ENCODE measurements around the gene CSNK1G2.

CSNK1G2 gene

DNA sequence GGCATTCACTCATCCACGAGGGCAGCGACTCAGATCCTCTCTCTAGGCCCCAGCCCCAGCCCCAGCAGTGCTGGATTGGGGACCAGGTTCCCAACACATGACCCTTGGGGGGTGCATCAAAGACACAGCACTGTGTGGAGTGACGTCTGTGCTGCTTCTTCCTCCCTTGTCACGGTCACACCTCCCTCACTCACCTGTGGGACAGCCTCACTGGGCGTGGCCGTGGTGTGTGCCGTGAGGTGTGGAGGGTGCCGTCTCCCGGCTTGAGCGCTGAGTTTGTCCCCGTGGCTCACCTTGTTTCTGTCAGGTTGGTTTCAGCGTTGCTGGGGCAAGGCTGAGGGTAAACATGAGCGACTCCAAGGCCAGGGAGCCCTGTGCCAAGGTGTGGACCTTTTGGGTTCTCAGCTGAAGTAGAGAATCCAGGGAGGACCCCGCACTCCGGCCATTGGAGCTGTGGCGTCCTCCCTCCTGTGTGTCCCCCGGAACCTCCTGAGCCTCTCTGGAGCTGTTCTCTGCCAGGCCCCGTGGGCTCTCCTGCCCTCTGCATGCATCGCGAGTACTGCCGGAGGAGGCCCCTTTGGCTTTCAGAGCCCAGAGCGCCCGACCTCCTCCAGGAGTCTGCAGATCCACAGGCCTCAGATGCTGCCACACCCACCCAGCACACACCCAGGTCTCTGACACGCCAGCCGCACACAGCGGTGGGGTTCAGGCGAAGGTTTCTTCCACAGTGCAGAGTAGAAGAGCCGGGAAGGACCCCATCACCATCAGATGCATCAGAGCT is 33.6 kb downstream of the CSNK1G2 start:
- Histone ChIP-seq H3K4me1 (ENCODE audit: insufficient read depth, low read length) (no peaks in the 10 kb centered on the region), H3K9ac (ENCODE audit: low read depth, low read length) (no peak overlapping the region), H3K27me3 (ENCODE audit: insufficient read depth, low read length) (no peaks in the 10 kb centered on the region), H3K9me3 (ENCODE audit: insufficient read depth, low read depth, low read length) (no peaks in the 10 kb centered on the region), H3K36me3 (ENCODE audit: insufficient read depth, low read depth, low read length) (peaks cover 27% of the 10 kb centered on the region), H3K4me3 (ENCODE audit: low read length) (no peak overlapping the region), H3K27ac (ENCODE audit: low read length) (no peak overlapping the region)

DNA sequence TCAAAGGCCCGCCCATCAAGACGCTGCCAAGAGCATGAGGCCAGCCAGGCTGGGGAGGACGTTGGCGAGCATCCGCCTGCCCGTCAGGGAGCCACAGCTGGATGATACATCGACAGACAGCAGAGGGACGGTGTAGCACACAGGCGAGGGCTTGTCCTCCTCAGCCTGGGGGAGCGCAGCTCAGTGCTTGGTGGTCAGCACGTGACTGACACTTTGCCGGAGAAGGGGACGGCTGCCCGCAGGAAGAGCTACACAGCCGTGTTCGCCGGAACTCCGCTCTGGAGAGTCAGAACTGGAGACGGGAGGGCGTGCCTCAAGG is 34.1 kb downstream of the CSNK1G2 start:
- peaks cover 32% of the 10 kb centered on the region for H3K36me3 ChIP-seq (ENCODE audit: insufficient read depth, low read depth, low read length)
- H3K4me3 ChIP-seq (ENCODE audit: low read length), result no peak overlapping the region
- H3K9ac ChIP-seq (ENCODE audit: low read depth, low read length), result no peak overlapping the region
- no peaks in the 10 kb centered on the region for H3K4me1 ChIP-seq (ENCODE audit: insufficient read depth, low read length)
- H3K27ac ChIP-seq (ENCODE audit: low read length), result no peak overlapping the region
- H3K27me3 ChIP-seq (ENCODE audit: insufficient read depth, low read length), result no peaks in the 10 kb centered on the region
- no peaks in the 10 kb centered on the region for H3K9me3 ChIP-seq (ENCODE audit: insufficient read depth, low read depth, low read length)

DNA sequence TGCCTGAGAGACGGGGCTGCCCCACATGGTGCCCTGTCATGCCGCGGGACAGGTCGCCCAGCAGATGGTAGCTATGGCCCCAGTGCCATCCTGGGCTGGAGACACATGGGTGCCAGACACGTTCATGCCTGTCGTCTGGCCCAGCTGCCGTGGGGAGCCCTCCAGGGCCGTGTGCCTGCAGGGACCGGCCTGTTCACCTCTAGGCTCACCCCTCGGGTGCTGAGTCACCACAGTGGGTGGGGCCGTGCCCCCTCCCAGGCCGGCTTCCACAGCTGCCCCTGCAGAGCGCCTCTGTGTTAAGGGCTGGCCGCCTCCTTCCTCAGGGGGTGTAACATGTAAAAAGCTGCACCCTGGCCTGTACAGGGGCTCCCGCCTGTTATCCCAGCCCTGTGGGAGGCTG is 36.1 kb downstream of the CSNK1G2 start:
- H3K9ac ChIP-seq (ENCODE audit: low read depth, low read length), result no peak overlapping the region
- peaks cover 46% of the 10 kb centered on the region for H3K36me3 ChIP-seq (ENCODE audit: insufficient read depth, low read depth, low read length)
- no peak overlapping the region for H3K4me3 ChIP-seq (ENCODE audit: low read length)
- no peak overlapping the region for H3K27ac ChIP-seq (ENCODE audit: low read length)
- H3K27me3 ChIP-seq (ENCODE audit: insufficient read depth, low read length), result no peaks in the 10 kb centered on the region
- H3K4me1 ChIP-seq (ENCODE audit: insufficient read depth, low read length), result no peaks in the 10 kb centered on the region
- H3K9me3 ChIP-seq (ENCODE audit: insufficient read depth, low read depth, low read length), result no peaks in the 10 kb centered on the region

DNA sequence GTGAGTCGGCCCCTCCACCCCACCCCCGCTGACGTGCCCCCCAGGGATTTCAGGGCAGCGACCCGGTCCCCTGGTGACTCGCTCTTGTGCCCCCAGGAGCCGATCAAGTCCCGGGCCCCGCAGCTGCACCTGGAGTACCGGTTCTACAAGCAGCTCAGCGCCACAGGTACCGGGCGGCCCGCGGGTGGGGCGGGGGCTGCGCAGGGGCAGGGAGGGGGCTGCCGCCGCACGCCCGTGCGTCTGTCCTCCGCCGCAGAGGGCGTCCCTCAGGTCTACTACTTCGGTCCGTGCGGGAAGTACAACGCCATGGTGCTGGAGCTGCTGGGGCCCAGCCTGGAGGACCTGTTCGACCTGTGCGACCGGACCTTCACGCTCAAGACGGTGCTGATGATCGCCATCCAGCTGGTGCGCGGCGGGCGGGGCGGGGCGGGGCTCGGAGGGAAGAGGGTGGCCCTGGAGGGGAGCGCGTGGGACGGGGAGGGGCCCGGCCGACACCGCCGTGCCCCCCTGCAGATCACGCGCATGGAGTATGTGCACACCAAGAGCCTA is 37.4 kb downstream of the CSNK1G2 start:
- Histone ChIP-seq H3K9me3 (ENCODE audit: insufficient read depth, low read depth, low read length) (no peaks in the 10 kb centered on the region), H3K36me3 (ENCODE audit: insufficient read depth, low read depth, low read length) (peaks cover 51% of the 10 kb centered on the region), H3K27ac (ENCODE audit: low read length) (no peak overlapping the region), H3K4me1 (ENCODE audit: insufficient read depth, low read length) (no peaks in the 10 kb centered on the region), H3K9ac (ENCODE audit: low read depth, low read length) (no peak overlapping the region), H3K4me3 (ENCODE audit: low read length) (no peak overlapping the region), H3K27me3 (ENCODE audit: insufficient read depth, low read length) (no peaks in the 10 kb centered on the region)

DNA sequence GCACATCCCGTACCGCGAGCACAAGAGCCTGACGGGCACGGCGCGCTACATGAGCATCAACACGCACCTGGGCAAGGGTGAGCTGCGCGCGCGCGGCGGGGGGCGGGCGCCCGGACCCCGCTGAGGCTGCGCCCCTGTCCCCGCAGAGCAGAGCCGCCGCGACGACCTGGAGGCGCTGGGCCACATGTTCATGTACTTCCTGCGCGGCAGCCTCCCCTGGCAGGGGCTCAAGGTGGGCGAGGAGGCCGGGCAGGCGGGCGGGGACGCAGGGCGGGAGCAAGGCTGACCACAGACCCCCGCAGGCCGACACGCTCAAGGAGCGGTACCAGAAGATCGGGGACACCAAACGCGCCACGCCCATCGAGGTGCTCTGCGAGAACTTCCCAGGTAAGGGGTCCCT is 38.0 kb downstream of the CSNK1G2 start:
- H3K9me3 ChIP-seq (ENCODE audit: insufficient read depth, low read depth, low read length), result no peaks in the 10 kb centered on the region
- peaks cover 50% of the 10 kb centered on the region for H3K36me3 ChIP-seq (ENCODE audit: insufficient read depth, low read depth, low read length)
- H3K9ac ChIP-seq (ENCODE audit: low read depth, low read length), result no peak overlapping the region
- no peaks in the 10 kb centered on the region for H3K4me1 ChIP-seq (ENCODE audit: insufficient read depth, low read length)
- H3K27ac ChIP-seq (ENCODE audit: low read length), result no peak overlapping the region
- H3K4me3 ChIP-seq (ENCODE audit: low read length), result no peak overlapping the region
- no peaks in the 10 kb centered on the region for H3K27me3 ChIP-seq (ENCODE audit: insufficient read depth, low read length)

DNA sequence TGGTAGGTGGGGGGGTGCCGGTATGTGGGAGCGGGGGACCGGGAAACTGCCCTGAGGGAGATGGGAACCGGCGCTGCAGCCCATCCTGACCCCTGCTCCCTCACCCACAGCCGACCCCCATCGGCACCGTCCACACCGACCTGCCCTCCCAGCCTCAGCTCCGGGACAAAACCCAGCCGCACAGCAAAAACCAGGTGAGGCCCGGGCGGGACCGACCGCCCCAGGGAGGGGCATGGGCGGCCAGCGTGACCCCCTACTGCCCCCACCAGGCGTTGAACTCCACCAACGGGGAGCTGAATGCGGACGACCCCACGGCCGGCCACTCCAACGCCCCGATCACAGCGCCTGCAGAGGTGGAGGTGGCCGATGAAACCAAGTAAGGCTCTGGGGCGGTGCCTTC is 38.7 kb downstream of the CSNK1G2 start:
- Histone ChIP-seq H3K27me3 (ENCODE audit: insufficient read depth, low read length) (no peaks in the 10 kb centered on the region), H3K4me3 (ENCODE audit: low read length) (no peak overlapping the region), H3K9me3 (ENCODE audit: insufficient read depth, low read depth, low read length) (no peaks in the 10 kb centered on the region), H3K9ac (ENCODE audit: low read depth, low read length) (no peak overlapping the region), H3K27ac (ENCODE audit: low read length) (no peak overlapping the region), H3K4me1 (ENCODE audit: insufficient read depth, low read length) (no peaks in the 10 kb centered on the region), H3K36me3 (ENCODE audit: insufficient read depth, low read depth, low read length) (peaks cover 53% of the 10 kb centered on the region)

DNA sequence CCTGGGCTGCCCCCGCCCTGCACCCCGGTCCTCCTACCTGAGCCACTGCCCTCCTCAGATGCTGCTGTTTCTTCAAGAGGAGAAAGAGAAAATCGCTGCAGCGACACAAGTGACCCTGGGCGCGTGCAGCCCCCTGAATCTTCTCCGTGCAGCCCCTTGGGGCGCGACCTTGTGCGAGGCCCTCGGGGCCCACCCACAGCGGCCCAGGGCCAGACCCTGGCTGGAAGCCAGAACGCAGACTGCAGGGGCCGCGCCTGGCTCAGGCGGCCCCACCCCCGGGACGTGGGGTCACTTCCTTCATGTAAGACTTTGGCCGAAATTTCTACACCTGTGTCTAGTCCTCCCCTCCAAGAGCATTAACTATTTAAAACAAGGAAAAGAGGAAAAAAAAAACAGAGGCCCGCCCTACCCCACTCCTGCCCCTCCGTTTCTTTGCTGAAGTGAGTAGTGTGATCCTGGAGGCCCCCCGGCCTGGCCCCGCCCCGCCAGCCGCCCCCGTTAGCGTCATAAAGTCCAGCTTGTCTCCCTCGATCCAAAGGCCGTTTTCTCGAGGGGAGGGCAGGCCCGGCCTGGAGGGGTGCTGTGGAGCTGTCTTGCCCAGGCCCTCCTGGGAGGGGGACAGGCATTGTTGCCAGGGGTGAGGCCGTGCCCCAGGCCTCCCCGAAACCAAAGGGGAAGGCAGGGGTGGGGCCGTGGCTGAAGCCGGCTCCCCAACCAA is 39.3 kb downstream of the CSNK1G2 start:
- Histone ChIP-seq H3K36me3 (ENCODE audit: insufficient read depth, low read depth, low read length) (peaks cover 48% of the 10 kb centered on the region), H3K9ac (ENCODE audit: low read depth, low read length) (no peak overlapping the region), H3K4me3 (ENCODE audit: low read length) (no peak overlapping the region), H3K9me3 (ENCODE audit: insufficient read depth, low read depth, low read length) (no peaks in the 10 kb centered on the region), H3K4me1 (ENCODE audit: insufficient read depth, low read length) (no peaks in the 10 kb centered on the region), H3K27me3 (ENCODE audit: insufficient read depth, low read length) (no peaks in the 10 kb centered on the region), H3K27ac (ENCODE audit: low read length) (no peak overlapping the region)

DNA sequence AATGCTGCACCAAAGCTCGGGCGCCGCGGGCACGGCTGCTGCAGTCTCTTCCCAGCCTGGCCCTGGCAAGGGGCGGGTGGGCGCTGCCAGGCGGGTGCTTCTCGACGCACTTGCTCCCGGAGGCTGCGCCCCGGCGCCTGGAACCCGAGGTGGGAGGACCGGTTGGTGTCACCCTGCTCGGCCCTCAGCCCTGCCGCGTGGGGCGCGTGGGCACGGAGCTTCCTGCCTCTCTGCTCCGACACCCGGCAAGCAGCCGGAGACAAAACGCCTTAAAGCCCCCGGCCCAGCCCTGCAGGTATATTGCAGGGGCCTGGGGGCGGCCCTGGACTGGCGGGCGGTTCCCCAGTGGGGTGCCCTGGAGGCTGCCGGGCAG is 39.8 kb downstream of the CSNK1G2 start:
- Histone ChIP-seq H3K36me3 (ENCODE audit: insufficient read depth, low read depth, low read length) (peaks cover 45% of the 10 kb centered on the region), H3K9ac (ENCODE audit: low read depth, low read length) (no peak overlapping the region), H3K27ac (ENCODE audit: low read length) (no peak overlapping the region), H3K9me3 (ENCODE audit: insufficient read depth, low read depth, low read length) (no peaks in the 10 kb centered on the region), H3K4me1 (ENCODE audit: insufficient read depth, low read length) (no peaks in the 10 kb centered on the region), H3K27me3 (ENCODE audit: insufficient read depth, low read length) (no peaks in the 10 kb centered on the region), H3K4me3 (ENCODE audit: low read length) (no peak overlapping the region)

DNA sequence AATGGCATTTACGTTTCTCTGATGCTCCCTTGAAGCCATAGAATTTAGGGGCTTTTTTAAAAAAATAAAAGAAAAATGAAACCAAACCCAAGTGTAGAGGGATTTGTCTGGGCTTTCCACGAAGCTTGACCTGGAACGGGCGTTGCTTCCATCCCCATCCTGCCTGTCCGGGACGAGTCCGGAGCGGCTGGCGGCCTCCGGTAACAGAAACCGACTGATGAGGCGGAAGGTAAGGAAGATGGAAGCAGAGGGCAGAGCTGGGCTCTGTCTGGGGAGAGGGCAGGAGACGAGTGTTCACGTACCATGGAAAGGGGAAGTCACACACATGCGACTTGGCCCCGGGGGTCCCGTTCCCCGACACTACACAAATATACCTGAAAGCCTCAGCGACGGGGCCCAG is 40.3 kb downstream of the CSNK1G2 start:
- Histone ChIP-seq H3K9ac (ENCODE audit: low read depth, low read length) (no peak overlapping the region), H3K4me1 (ENCODE audit: insufficient read depth, low read length) (no peaks in the 10 kb centered on the region), H3K36me3 (ENCODE audit: insufficient read depth, low read depth, low read length) (peaks cover 47% of the 10 kb centered on the region), H3K9me3 (ENCODE audit: insufficient read depth, low read depth, low read length) (no peaks in the 10 kb centered on the region), H3K4me3 (ENCODE audit: low read length) (no peak overlapping the region), H3K27me3 (ENCODE audit: insufficient read depth, low read length) (no peaks in the 10 kb centered on the region), H3K27ac (ENCODE audit: low read length) (no peak overlapping the region)

DNA sequence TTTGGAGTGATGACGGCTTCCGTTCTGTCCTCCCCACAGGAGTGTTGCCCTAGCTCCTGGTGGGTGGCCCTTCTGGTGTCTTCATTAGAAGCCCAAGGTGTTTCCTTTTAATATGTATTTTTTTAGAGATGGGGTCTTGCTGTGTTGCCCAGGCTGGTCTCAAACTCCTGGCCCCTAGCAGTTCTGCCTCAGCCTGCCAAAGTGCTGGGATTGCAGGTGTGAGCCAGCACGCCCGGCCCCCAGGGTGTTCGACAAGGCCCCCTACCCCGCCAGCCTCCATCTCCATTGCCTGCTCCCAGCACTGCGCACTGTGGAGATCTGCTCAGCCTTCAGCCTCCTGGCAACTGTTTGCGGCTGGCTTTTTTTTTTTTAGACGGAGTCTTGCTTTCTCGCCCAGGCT is 43.4 kb downstream of the CSNK1G2 start:
- Histone ChIP-seq H3K36me3 (ENCODE audit: insufficient read depth, low read depth, low read length) (peaks cover 67% of the 10 kb centered on the region), H3K4me3 (ENCODE audit: low read length) (no peak overlapping the region), H3K27me3 (ENCODE audit: insufficient read depth, low read length) (no peaks in the 10 kb centered on the region), H3K9ac (ENCODE audit: low read depth, low read length) (no peak overlapping the region), H3K4me1 (ENCODE audit: insufficient read depth, low read length) (no peaks in the 10 kb centered on the region), H3K9me3 (ENCODE audit: insufficient read depth, low read depth, low read length) (no peaks in the 10 kb centered on the region), H3K27ac (ENCODE audit: low read length) (no peak overlapping the region)

DNA sequence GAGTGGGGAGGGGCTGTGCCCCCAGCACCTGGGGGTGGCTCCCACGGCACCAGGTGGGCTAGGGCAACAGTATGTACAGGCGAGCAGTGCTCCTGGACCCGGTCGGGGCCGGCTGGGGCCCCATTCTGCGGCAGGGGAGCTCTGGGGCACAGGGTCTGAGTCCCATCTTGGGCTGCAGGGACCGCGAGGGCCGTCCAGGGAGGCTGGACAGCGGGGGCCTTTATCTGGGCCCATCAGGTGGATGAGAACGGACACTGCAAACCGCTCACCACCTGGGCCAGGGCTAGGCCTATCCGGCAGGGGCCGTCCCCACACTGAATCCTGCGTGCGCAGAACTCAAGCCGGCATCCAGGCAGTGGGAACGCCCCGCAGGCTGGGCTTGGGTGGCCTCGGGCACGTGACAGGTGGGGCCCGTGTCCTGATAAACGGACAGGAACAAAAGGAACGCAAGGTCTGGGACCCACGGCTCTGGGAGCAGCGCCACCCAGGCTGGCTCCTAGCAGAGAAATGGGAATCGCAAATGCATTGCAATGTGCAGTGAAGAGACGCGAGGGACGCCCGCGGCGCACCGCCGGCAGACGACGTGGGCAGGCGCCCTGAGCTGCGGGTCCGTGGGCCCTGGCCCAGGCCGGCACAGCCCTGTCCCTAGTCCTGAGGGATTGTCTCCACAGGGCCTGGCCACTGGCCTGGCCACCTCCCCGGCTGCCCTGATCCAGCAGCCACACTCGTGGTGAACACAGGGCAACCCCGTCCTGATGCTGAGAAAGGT is 44.8 kb downstream of the CSNK1G2 start:
- Histone ChIP-seq H3K4me3 (ENCODE audit: low read length) (no peak overlapping the region), H3K9me3 (ENCODE audit: insufficient read depth, low read depth, low read length) (no peaks in the 10 kb centered on the region), H3K36me3 (ENCODE audit: insufficient read depth, low read depth, low read length) (peaks cover 68% of the 10 kb centered on the region), H3K4me1 (ENCODE audit: insufficient read depth, low read length) (no peaks in the 10 kb centered on the region), H3K27ac (ENCODE audit: low read length) (no peak overlapping the region), H3K9ac (ENCODE audit: low read depth, low read length) (no peak overlapping the region), H3K27me3 (ENCODE audit: insufficient read depth, low read length) (no peaks in the 10 kb centered on the region)
